Measurements from ENCODE around the gene SLC26A8. TPM values are rescaled to one million over a fixed set of nuclear protein-coding genes. Genes with fewer than 3 reads are reported as not detected.
"Not testable (repeated sequence)": the region's sequence is repeated elsewhere in the genome, so short reads cannot be mapped to it uniquely, and the experiment has no call there.

SLC26A8 gene
- total RNA-seq, 4 donors from 2014 or later: under 0.01 to 0.17 TPM; not detected in 2

DNA sequence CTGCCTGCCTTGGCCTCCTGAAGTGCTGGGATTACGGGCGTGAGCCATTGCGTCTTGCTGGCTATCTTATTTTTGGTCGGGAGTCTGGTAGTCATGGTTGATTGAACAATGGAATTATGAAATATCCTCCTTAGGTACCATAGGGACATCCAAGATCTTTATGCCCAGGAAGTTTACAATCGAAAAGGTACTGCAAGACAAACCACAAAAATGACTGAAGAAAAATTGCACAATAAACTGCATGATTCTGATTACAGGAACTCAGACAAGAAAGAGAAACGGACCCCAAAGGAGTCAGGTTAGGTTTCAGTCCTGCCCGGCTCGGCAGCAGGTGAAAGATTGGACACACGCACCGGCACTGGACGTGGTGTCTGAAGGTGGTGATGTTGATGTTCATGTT, 5.3 kb downstream of the SLC26A8 start:
- Histone ChIP-seq H3K4me3 (no peak overlapping the region), H3K9me3 (no peaks in the 10 kb centered on the region), H3K27me3 (peaks cover 0 to 5% (median 2%) of the 10 kb centered on the region in 4 donors), H3K4me1 (peaks cover 0 to 1% (median under 1%) of the 10 kb centered on the region in 4 donors), H3K36me3 (no peaks in the 10 kb centered on the region), H3K27ac (replicated peaks in 1 of 4) (no peak overlapping the region)
- intact Hi-C loops (cut with DNase I): no loop called here
- WGBS: 86% methylated on average over 11 of the region's 11 CpGs
- DNase-seq (ENCODE audit: extremely low spot score): no peak
- TF ChIP-seq CTCF (IDR thresholded peaks at IDR 0.05) (no peak), EP300 (IDR thresholded peaks at IDR 0.05) (no peak), POLR2AphosphoS5 (IDR thresholded peaks at IDR 0.05) (no peak), POLR2A (IDR thresholded peaks at IDR 0.05; ENCODE audit: low read depth) (no peak)

DNA sequence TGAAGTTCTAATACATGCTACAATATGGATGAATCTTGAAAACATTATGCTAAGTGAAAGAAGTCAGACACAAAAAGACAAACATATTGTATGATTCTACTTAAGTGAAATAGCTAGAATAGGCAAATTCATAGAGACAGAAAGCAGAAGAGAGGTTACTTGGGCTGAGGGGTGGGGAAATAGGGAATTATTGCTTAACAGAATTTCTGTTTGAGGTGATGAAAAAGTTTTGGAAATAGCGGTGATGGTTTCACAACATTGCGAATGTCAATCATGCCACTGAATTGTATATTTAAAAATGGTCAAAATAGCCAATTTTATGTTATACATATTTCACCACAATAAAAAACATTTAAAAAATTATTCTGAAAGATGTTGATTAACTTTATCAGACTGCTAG, 6.1 kb downstream of the SLC26A8 start:
- Histone ChIP-seq H3K9me3 (no peaks in the 10 kb centered on the region), H3K36me3 (no peaks in the 10 kb centered on the region), H3K4me3 (no peak overlapping the region), H3K4me1 (no peaks in the 10 kb centered on the region), H3K27me3 (no peaks in the 10 kb centered on the region), H3K27ac (replicated peaks in 1 of 4) (no peak overlapping the region)
- TF ChIP-seq POLR2A (IDR thresholded peaks at IDR 0.05; ENCODE audit: low read depth): no peak
- TF ChIP-seq CTCF (IDR thresholded peaks at IDR 0.05): no peak
- 87% methylated on average over 2 of the region's 2 CpGs for WGBS
- no peak for DNase-seq (ENCODE audit: extremely low spot score)
- intact Hi-C loops (cut with DNase I): no loop called here

GRCh38 chr6:36015666-36016065, 8.8 kb downstream of the SLC26A8 start:
- Histone ChIP-seq H3K27ac (replicated peaks in 1 of 4) (no peak overlapping the region), H3K9me3 (no peaks in the 10 kb centered on the region), H3K4me1 (no peaks in the 10 kb centered on the region), H3K27me3 (no peaks in the 10 kb centered on the region), H3K36me3 (no peaks in the 10 kb centered on the region), H3K4me3 (no peak overlapping the region)
- WGBS: 84% methylated on average over 4 of the region's 4 CpGs
- intact Hi-C loops (cut with DNase I): no loop called here
- no peak for DNase-seq (ENCODE audit: extremely low spot score)
- no peak for TF ChIP-seq CTCF (IDR thresholded peaks at IDR 0.05)
- TF ChIP-seq POLR2AphosphoS5 (IDR thresholded peaks at IDR 0.05): no peak
- no peak for TF ChIP-seq EP300 (IDR thresholded peaks at IDR 0.05)
- no peak for TF ChIP-seq POLR2A (IDR thresholded peaks at IDR 0.05; ENCODE audit: low read depth)

GRCh38 chr6:36000451-36000850, 24.0 kb downstream of the SLC26A8 start:
- Histone ChIP-seq H3K9me3 (no peaks in the 10 kb centered on the region), H3K27me3 (no peaks in the 10 kb centered on the region), H3K4me1 (no peaks in the 10 kb centered on the region), H3K4me3 (no peak overlapping the region), H3K27ac (replicated peaks in 1 of 4) (no peak overlapping the region), H3K36me3 (no peaks in the 10 kb centered on the region)
- TF ChIP-seq POLR2A (IDR thresholded peaks at IDR 0.05; ENCODE audit: low read depth) (no peak), CTCF (IDR thresholded peaks at IDR 0.05) (no peak), EP300 (IDR thresholded peaks at IDR 0.05) (no peak), POLR2AphosphoS5 (IDR thresholded peaks at IDR 0.05) (no peak)
- intact Hi-C loops (cut with DNase I): no loop called here
- WGBS: 90% methylated on average over 1 of the region's 1 CpG
- DNase-seq (ENCODE audit: extremely low spot score): no peak

DNA sequence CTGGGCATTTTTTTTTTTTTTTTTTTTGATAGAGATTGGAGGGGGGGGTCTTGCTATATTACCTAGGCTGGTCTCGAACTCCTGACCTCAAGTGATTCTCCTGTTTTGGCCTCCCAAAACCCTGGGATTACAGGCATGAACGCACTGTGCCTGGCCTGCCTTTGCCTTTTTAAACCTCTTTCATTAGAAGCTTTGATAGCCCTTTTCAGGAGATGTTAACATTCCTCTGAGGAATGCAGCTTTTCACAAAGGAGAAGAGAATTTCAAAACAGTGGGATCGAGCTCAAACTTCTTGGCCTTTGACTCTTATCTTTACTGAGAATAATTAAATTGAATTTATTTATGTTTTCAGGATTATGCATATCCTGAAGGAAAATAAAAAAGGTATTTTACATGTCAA, 31.3 kb downstream of the SLC26A8 start:
- intact Hi-C loops (cut with DNase I): no loop called here
- H3K4me3 ChIP-seq: no peak overlapping the region
- TF ChIP-seq EP300 (IDR thresholded peaks at IDR 0.05) (no peak), POLR2A (IDR thresholded peaks at IDR 0.05; ENCODE audit: low read depth) (no peak), CTCF (IDR thresholded peaks at IDR 0.05) (no peak), POLR2AphosphoS5 (IDR thresholded peaks at IDR 0.05) (no peak)
- H3K27me3 ChIP-seq: no peaks in the 10 kb centered on the region
- H3K9me3 ChIP-seq: no peaks in the 10 kb centered on the region
- H3K27ac ChIP-seq (replicated peaks in 1 of 4): no peak overlapping the region
- no peaks in the 10 kb centered on the region for H3K36me3 ChIP-seq
- no peak for DNase-seq (ENCODE audit: extremely low spot score)
- no peaks in the 10 kb centered on the region for H3K4me1 ChIP-seq
- 84% methylated on average over 3 of the region's 3 CpGs for WGBS

DNA sequence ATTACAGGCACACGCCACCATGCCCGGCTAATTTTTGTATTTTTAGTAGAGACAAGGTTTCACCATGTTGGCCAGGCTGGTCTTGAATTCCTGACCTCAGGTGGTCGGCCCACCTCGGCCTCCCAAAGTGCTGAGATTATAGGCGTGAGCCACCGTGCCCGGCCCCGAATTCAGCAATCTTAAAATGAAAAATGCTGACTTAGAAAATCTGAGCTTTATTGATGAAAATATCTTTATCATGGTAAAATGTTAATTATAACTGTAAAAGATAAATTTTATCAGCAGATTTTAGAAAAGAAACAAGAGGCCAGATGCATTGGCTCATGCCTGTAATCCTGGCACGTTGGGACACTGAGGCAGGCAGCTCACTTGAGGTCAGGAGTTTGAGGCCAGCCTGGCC, 36.4 kb downstream of the SLC26A8 start:
- H3K4me3 ChIP-seq; H3K4me1 ChIP-seq; H3K27me3 ChIP-seq; H3K27ac ChIP-seq (replicated peaks in 1 of 4); DNase-seq (ENCODE audit: extremely low spot score); intact Hi-C loops (cut with DNase I); H3K9me3 ChIP-seq; H3K36me3 ChIP-seq: not testable (repeated sequence)
- 91% methylated on average over 9 of the region's 9 CpGs for WGBS

All from esophagus muscularis mucosa (tissue), 4 donors.